BLaER1 (cell line): ENCODE data around the gene JTB.

Experiments used
- H3K27ac ChIP-seq: shearing (Covaris generic); formaldehyde crosslinking; 2 replicates; pipeline ENCODE4 v1.8.1; 2022
- H3K27me3 ChIP-seq: shearing (Covaris generic); formaldehyde crosslinking; 2 replicates; pipeline ENCODE4 v1.8.1; 2022
- H3K36me3 ChIP-seq: shearing (Covaris generic); formaldehyde crosslinking; 2 replicates; pipeline ENCODE4 v1.8.1; 2022
- H3K4me1 ChIP-seq: shearing (Covaris generic); formaldehyde crosslinking; 2 replicates; pipeline ENCODE4 v1.8.1; 2022
- H3K4me2 ChIP-seq: shearing (Covaris generic); formaldehyde crosslinking; 2 replicates; pipeline ENCODE4 v1.8.1; 2022
- H3K4me3 ChIP-seq: shearing (Covaris generic); formaldehyde crosslinking; 2 replicates; pipeline ENCODE4 v1.8.1; 2022
- H3K9ac ChIP-seq: shearing (Covaris generic); formaldehyde crosslinking; 2 replicates; pipeline ENCODE4 v1.8.1; 2022
- H3K9me3 ChIP-seq: shearing (Covaris generic); formaldehyde crosslinking; 2 replicates; pipeline ENCODE4 v1.8.1; 2022
- H4K20me1 ChIP-seq: shearing (Covaris generic); formaldehyde crosslinking; 2 replicates; pipeline ENCODE4 v1.8.1; 2022
- Cebpa-rat ChIP-seq: shearing (Covaris generic); IDR thresholded peaks from 2 replicates; pipeline ENCODE4 v1.8.1; 2022

Gene JTB

DNA sequence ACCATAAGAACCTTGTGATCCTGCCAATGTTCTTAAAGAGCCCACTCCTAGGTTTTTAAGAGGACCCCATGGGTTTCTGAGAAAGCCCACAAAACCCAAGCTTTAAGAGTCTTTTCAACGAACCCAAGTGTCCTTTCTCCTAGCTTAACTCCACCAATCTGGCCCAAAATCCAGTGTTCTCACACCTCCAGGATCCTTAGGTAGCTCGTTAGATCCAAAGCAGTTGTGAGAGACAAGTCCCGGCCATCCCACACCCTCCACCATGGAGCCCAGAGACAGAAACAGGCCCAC, 32.7 kb downstream of the JTB start:
- no peak for TF ChIP-seq Cebpa-rat
- peaks cover 73% of the 10 kb centered on the region for H3K36me3 ChIP-seq
- peak overlapping the region; percentile 97 for H3K4me2 ChIP-seq
- H3K4me3 ChIP-seq, result peak overlapping the region; percentile 92
- no peaks in the 10 kb centered on the region for H3K9me3 ChIP-seq
- no peaks in the 10 kb centered on the region for H3K27me3 ChIP-seq
- H3K9ac ChIP-seq, result peak overlapping the region; percentile 99
- peak overlapping the region; percentile 100 for H3K27ac ChIP-seq
- H3K4me1 ChIP-seq, result peaks cover 51% of the 10 kb centered on the region
- H4K20me1 ChIP-seq, result peaks cover 15% of the 10 kb centered on the region

DNA sequence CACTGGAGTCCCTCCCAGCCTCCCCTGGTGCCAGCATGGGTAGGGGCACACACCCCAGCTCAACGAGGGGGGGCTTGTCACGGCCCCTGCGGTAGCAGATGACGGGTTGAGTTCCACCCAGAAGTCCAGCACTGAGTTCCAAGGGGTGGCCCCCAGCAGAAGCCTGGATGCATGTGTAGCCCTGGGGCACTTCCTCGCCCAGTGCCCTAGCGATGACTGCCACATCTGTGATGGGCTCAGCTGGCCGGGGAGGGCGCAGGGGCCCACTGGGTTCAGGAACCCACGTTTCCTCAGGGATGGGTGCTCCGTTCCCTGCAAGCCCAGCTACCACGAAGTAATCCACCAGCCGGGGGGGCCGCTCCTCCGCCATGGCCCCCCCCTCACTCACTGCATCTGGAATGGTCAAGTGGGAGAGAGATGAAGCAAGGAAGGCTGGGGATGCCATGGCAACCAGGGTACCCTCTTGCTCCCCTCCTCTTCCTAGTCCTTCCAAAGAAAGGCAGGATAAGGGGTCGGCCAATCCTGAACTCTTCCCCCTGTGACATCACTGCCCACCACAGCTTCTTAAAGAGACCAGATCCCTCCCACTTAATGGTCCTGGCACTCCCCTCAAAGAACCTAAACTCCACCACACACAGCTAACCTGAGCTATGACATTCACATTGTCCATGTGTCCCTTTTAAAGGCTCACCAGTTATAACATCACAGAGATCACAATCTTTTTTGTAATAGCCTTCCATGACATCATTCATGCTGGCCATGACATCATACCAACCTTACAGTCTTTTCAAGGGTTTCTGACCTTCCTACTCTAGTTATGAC, 33.3 kb downstream of the JTB start:
- TF ChIP-seq Cebpa-rat, result no peak
- Histone ChIP-seq H3K4me3 (peak overlapping the region; percentile 92), H3K27me3 (no peaks in the 10 kb centered on the region), H3K27ac (peak overlapping the region; percentile 100), H4K20me1 (peaks cover 15% of the 10 kb centered on the region), H3K9me3 (no peaks in the 10 kb centered on the region), H3K4me2 (peak overlapping the region; percentile 97), H3K9ac (peak overlapping the region; percentile 99), H3K4me1 (peaks cover 47% of the 10 kb centered on the region), H3K36me3 (peaks cover 73% of the 10 kb centered on the region)

DNA sequence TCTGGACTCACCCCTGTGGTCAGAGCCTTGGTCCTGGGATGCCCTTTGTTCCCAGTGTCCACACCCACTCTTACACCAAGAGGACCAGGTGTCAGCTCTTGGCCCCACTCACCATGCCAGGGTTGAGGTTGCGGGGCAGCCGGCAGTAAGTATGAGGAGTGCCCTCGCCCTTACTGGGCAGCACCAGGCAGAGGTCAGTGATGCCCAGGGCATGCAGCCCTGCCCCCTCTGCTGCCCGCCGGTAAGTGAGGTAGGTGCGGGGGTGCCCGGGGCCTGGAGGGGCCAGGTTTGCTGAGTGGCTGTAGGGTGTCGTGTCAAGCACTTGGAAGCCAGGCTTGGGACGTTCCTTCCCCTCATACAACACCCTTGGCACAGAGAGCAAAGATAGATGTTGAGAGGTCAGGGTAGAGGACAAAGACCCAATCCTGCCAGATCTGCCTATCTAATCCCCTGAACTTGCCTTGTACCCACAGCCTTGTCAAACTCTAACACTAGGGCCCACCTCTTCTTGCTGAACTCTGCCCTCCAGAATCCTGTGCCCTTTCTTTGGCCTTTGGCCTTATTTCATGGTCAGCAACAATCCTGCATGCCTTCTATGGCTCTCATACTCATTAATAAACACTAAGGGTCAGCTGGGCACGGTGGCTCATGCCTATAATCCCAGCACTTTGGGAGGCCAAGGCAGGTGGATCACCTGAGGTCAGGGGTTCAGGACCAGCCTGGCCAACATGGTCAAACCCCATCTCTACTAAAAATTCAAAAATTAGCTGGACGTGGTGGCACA, 34.5 kb downstream of the JTB start:
- peaks cover 73% of the 10 kb centered on the region for H3K36me3 ChIP-seq
- H3K9ac ChIP-seq, result no peak overlapping the region
- H3K27ac ChIP-seq, result 0 out of 2 replicates have a peak overlapping the region, but pooled peaks have one; percentile 9
- H3K4me2 ChIP-seq, result no peak overlapping the region
- no peak overlapping the region for H3K4me3 ChIP-seq
- peaks cover 15% of the 10 kb centered on the region for H4K20me1 ChIP-seq
- no peak for TF ChIP-seq Cebpa-rat
- no peaks in the 10 kb centered on the region for H3K9me3 ChIP-seq
- no peaks in the 10 kb centered on the region for H3K27me3 ChIP-seq
- H3K4me1 ChIP-seq, result peaks cover 47% of the 10 kb centered on the region

GRCh38 chr1:153941826-153942725, 35.4 kb downstream of the JTB start:
- no peak overlapping the region for H3K4me3 ChIP-seq
- TF ChIP-seq Cebpa-rat, result no peak
- H3K27ac ChIP-seq, result 0 out of 2 replicates have a peak overlapping the region, but pooled peaks have one; percentile 9
- no peak overlapping the region for H3K9ac ChIP-seq
- peaks cover 15% of the 10 kb centered on the region for H4K20me1 ChIP-seq
- peaks cover 73% of the 10 kb centered on the region for H3K36me3 ChIP-seq
- no peaks in the 10 kb centered on the region for H3K9me3 ChIP-seq
- no peak overlapping the region for H3K4me2 ChIP-seq
- no peaks in the 10 kb centered on the region for H3K27me3 ChIP-seq
- H3K4me1 ChIP-seq, result peaks cover 44% of the 10 kb centered on the region

DNA sequence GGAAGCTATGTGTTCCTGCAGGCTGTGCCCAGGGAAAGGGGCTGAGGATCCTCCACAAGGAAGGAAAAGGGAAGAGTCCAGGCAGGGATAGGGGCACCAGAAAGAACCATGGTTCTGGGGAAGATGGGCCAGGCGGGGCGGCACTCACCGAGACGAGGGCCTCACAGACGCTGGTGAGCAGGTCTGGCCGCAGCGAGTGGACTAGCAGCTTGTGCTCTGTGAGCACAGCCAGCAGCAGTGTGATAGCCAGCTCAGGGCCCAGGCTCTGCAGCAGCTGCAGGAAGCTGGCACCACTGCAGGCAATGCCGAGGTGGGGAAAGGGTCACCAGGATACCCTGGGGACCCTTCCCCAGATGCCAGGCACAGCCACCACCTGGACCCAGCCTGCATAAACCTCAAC, 36.7 kb downstream of the JTB start:
- no peak overlapping the region; the same call in 1 of the 2 replicates for H3K9ac ChIP-seq
- peaks cover 38% of the 10 kb centered on the region for H3K4me1 ChIP-seq
- no peak for TF ChIP-seq Cebpa-rat
- H3K36me3 ChIP-seq, result peaks cover 85% of the 10 kb centered on the region
- peak overlapping the region; percentile 30 for H3K27ac ChIP-seq
- no peak overlapping the region for H3K4me3 ChIP-seq
- no peaks in the 10 kb centered on the region for H3K9me3 ChIP-seq
- H4K20me1 ChIP-seq, result peaks cover 15% of the 10 kb centered on the region
- H3K27me3 ChIP-seq, result no peaks in the 10 kb centered on the region
- no peak overlapping the region for H3K4me2 ChIP-seq

GRCh38 chr1:153939476-153939875, 38.0 kb downstream of the JTB start:
- Histone ChIP-seq H3K4me1 (peaks cover 33% of the 10 kb centered on the region), H3K4me3 (no peak overlapping the region), H3K9ac (no peak overlapping the region), H3K36me3 (peaks cover 98% of the 10 kb centered on the region), H3K4me2 (no peak overlapping the region), H3K9me3 (no peaks in the 10 kb centered on the region), H3K27ac (no peak overlapping the region), H3K27me3 (no peaks in the 10 kb centered on the region), H4K20me1 (peaks cover 15% of the 10 kb centered on the region)
- no peak for TF ChIP-seq Cebpa-rat

DNA sequence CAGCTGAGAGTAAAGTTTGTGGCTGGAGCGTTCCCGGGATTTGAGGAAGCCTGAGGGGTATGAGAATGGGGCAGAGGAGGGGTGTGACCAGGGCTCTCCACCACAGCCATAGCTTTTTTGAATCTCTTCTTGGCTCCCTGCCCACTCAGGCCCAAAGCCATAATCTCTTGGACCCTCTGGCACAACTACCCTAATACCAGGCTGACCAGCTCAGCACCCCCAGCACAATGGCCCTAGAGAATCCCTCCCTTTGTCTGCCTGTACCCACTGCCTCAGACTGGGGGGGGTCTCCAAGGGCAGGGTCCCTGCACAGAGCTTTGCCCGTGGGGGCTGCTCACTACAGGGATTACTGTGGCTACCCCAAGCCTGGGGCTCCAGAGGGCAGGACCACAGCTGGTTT, 38.5 kb downstream of the JTB start:
- Histone ChIP-seq H3K4me1 (peaks cover 28% of the 10 kb centered on the region), H3K4me2 (no peak overlapping the region), H3K27ac (no peak overlapping the region), H3K9me3 (no peaks in the 10 kb centered on the region), H3K36me3 (peaks cover 100% of the 10 kb centered on the region), H3K27me3 (no peaks in the 10 kb centered on the region), H4K20me1 (peaks cover 15% of the 10 kb centered on the region), H3K4me3 (no peak overlapping the region), H3K9ac (no peak overlapping the region)
- TF ChIP-seq Cebpa-rat, result no peak

DNA sequence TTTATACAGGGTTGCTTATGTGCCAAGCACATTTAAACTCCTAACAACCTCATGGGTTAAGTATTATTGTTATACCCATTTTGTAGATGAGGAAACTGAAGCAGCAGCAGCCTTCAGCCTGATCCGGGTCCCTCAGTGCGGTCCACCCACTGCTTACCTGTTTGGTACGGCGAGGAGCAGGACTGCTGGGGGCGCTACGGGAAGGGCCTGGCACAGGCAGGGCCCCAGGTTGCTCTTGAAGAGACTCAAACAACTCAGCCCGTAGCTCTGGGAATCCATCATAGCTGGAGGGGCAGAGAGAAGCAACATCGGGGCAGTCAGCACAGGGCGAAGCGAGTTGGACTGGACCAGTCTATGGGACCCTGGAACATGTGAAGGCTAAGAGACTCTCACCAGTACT, 40.1 kb downstream of the JTB start:
- H4K20me1 ChIP-seq, result peaks cover 15% of the 10 kb centered on the region
- no peak overlapping the region for H3K9ac ChIP-seq
- no peak overlapping the region for H3K4me2 ChIP-seq
- H3K4me3 ChIP-seq, result no peak overlapping the region
- no peaks in the 10 kb centered on the region for H3K9me3 ChIP-seq
- TF ChIP-seq Cebpa-rat, result no peak
- H3K4me1 ChIP-seq, result peaks cover 14% of the 10 kb centered on the region; the same call in 1 of the 2 replicates
- H3K36me3 ChIP-seq, result peaks cover 100% of the 10 kb centered on the region
- no peaks in the 10 kb centered on the region for H3K27me3 ChIP-seq
- H3K27ac ChIP-seq, result no peak overlapping the region

DNA sequence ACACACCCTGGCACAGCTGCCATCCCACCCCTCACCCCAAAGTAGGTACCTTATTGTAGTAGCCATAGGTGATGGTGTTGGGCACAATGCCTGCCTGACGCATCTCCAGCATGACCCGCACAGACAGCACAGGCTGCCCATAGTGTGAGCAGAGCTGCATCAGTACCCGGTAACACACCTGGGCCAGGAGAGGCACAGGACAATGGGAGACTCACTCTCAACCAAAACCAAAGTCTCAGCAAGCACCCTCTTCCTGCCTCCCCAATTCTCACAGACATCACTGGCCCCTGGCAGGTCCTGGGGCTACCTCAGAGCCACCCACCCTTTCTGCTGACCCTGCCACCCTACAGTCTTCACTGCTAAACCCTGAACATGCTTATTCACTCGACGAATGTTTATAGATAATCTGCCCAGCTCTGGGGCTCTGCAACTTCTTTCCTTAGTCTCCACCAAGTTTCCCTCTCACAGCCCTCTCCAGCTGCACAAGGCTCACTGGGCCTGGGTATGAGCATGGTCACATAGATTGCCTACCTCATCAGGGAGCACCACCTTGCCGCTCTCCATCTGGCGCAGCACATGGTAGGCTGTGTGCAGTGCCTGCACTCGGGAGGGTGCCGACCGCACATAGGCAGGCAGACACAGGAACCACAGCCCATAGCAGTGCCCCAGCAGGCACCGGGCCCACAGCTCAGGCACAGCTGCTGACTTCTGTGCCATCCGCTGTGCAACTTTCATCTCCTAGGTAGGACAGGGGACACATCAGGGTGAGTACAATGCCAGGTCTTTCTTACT, 41.3 kb downstream of the JTB start:
- Histone ChIP-seq H3K4me1 (peaks cover 5% of the 10 kb centered on the region; the same call in 1 of the 2 replicates), H3K36me3 (peaks cover 100% of the 10 kb centered on the region), H3K27me3 (no peaks in the 10 kb centered on the region), H3K4me2 (no peak overlapping the region), H4K20me1 (peaks cover 14% of the 10 kb centered on the region), H3K9me3 (no peaks in the 10 kb centered on the region), H3K4me3 (no peak overlapping the region), H3K27ac (no peak overlapping the region), H3K9ac (no peak overlapping the region)
- no peak for TF ChIP-seq Cebpa-rat
